HEK293 (cell line): ENCODE results near the gene SYNE1.

Source experiments
- CTCF ChIA-PET: fragments of 350-600 bp; formaldehyde crosslinking; extraction: SDS; loops from one replicate; lab custom pipeline; 2021; ENCODE audit warnings: antibody characterized with exemption; lab: Yijun Ruan, JAX
- POLR2A ChIA-PET: fragments of 300-600 bp; formaldehyde crosslinking; extraction: SDS; loops from one replicate; lab custom pipeline; 2020; ENCODE audit warnings: antibody characterized with exemption, inconsistent platforms; lab: Yijun Ruan, JAX
- H3K27ac ChIP-seq: fragments of 200-500 bp; sonication (Bioruptor generic); 2 replicates; pipeline ENCODE4 v1.5.1; 2014; ENCODE audit warnings: low read depth, low read length, control low read depth, inconsistent platforms; ENCODE audit errors: extremely low read depth
- H3K36me3 ChIP-seq, 2 experiments: fragments of 200-500 bp in 1 of 2; sonication (Bioruptor generic) in 1 of 2; 1 replicate in 1 of 2; 2 replicates in 1 of 2; pipeline ENCODE4 v1.5.1; 2014 to 2017; ENCODE audit warnings: inconsistent platforms in 2 of 2, low read length in 2 of 2; ENCODE audit not compliant: control insufficient read depth in 2 of 2, insufficient read depth in 1 of 2
- H3K4me1 ChIP-seq: fragments of 200-500 bp; sonication (Bioruptor generic); 2 replicates; pipeline ENCODE4 v1.5.1; 2014; ENCODE audit warnings: mild to moderate bottlenecking, low read length, inconsistent platforms; ENCODE audit not compliant: control insufficient read depth, insufficient read depth
- H3K4me3 ChIP-seq: 2 replicates; pipeline ENCODE4 v1.5.1; 2011; ENCODE audit warnings: low read depth, mild to moderate bottlenecking, control low read depth, low read length, moderate library complexity
- H3K9me3 ChIP-seq: fragments of 200-500 bp; sonication (Bioruptor generic); 2 replicates; pipeline ENCODE4 v1.5.1; 2014; ENCODE audit warnings: low read depth, low read length, inconsistent platforms; ENCODE audit not compliant: control insufficient read depth, insufficient read depth
- MYNN ChIP-seq: fragments of 450-650 bp; formaldehyde crosslinking; IDR thresholded peaks from 2 replicates; pipeline ENCODE4 v1.5.1; 2016; ENCODE audit warnings: missing biosample characterization, missing genetic modification characterization, borderline replicate concordance
- OSR2 ChIP-seq: fragments of 450-650 bp; formaldehyde crosslinking; IDR thresholded peaks from 2 replicates; pipeline ENCODE4 v1.5.1; 2016; ENCODE audit warnings: missing biosample characterization, missing genetic modification characterization
- REST ChIP-seq: fragments of 450-650 bp; formaldehyde crosslinking; IDR thresholded peaks from 2 replicates; pipeline ENCODE4 v1.5.1; 2016; ENCODE audit warnings: missing biosample characterization, missing genetic modification characterization
- YY2 ChIP-seq: fragments of 450-650 bp; formaldehyde crosslinking; IDR thresholded peaks from 2 replicates; pipeline ENCODE4 v1.5.1; 2016; ENCODE audit warnings: missing biosample characterization, missing genetic modification characterization
- ZFHX2 ChIP-seq: fragments of 450-650 bp; formaldehyde crosslinking; conservative IDR thresholded peaks from 2 replicates; pipeline ENCODE4 v1.5.1; 2016; ENCODE audit warnings: missing biosample characterization, missing genetic modification characterization
- ZFP37 ChIP-seq: fragments of 450-650 bp; formaldehyde crosslinking; IDR thresholded peaks from 2 replicates; pipeline ENCODE4 v1.5.1; 2016; ENCODE audit warnings: missing biosample characterization, missing genetic modification characterization
- ZNF121 ChIP-seq: fragments of 450-650 bp; formaldehyde crosslinking; IDR thresholded peaks from 2 replicates; pipeline ENCODE4 v1.5.1; 2016; ENCODE audit warnings: missing biosample characterization, missing genetic modification characterization
- ZNF157 ChIP-seq: fragments of 450-650 bp; formaldehyde crosslinking; IDR thresholded peaks from 2 replicates; pipeline ENCODE4 v1.5.1; 2016; ENCODE audit warnings: missing biosample characterization, missing genetic modification characterization
- ZNF239 ChIP-seq: fragments of 450-650 bp; formaldehyde crosslinking; IDR thresholded peaks from 2 replicates; pipeline ENCODE4 v1.5.1; 2016; ENCODE audit warnings: missing biosample characterization, missing genetic modification characterization
- ZNF354C ChIP-seq: fragments of 450-650 bp; formaldehyde crosslinking; IDR thresholded peaks from 2 replicates; pipeline ENCODE4 v1.5.1; 2016; ENCODE audit warnings: missing biosample characterization, missing genetic modification characterization, low read depth, borderline replicate concordance
- ZNF391 ChIP-seq: fragments of 450-650 bp; formaldehyde crosslinking; IDR thresholded peaks from 2 replicates; pipeline ENCODE4 v1.5.1; 2016; ENCODE audit warnings: low read depth, missing biosample characterization, missing genetic modification characterization, borderline replicate concordance
- ZNF426 ChIP-seq: fragments of 450-650 bp; formaldehyde crosslinking; IDR thresholded peaks from 2 replicates; pipeline ENCODE4 v1.5.1; 2017; ENCODE audit warnings: missing biosample characterization, missing genetic modification characterization, mild to moderate bottlenecking, inconsistent platforms, moderate library complexity
- ZNF473 ChIP-seq: fragments of 450-650 bp; formaldehyde crosslinking; IDR thresholded peaks from 2 replicates; pipeline ENCODE4 v1.5.1; 2017; ENCODE audit warnings: missing biosample characterization, missing genetic modification characterization
- ZNF48 ChIP-seq: fragments of 450-650 bp; formaldehyde crosslinking; IDR thresholded peaks from 2 replicates; pipeline ENCODE4 v1.5.1; 2016; ENCODE audit warnings: missing biosample characterization, missing genetic modification characterization
- ZNF501 ChIP-seq: fragments of 450-650 bp; formaldehyde crosslinking; IDR thresholded peaks from 2 replicates; pipeline ENCODE4 v1.5.1; 2016; ENCODE audit warnings: missing biosample characterization, missing genetic modification characterization
- ZNF555 ChIP-seq: fragments of 450-650 bp; formaldehyde crosslinking; conservative IDR thresholded peaks from 2 replicates; pipeline ENCODE4 v1.5.1; 2017; ENCODE audit warnings: missing biosample characterization, mild to moderate bottlenecking, missing genetic modification characterization, inconsistent platforms
- ZNF660 ChIP-seq: fragments of 450-650 bp; IDR thresholded peaks from 2 replicates; pipeline ENCODE4 v1.5.1; 2018; ENCODE audit warnings: missing biosample characterization, mild to moderate bottlenecking, missing genetic modification characterization
- ZNF747 ChIP-seq: fragments of 450-650 bp; formaldehyde crosslinking; IDR thresholded peaks from 2 replicates; pipeline ENCODE4 v1.5.1; 2016; ENCODE audit warnings: missing biosample characterization, missing genetic modification characterization
- ZNF76 ChIP-seq: fragments of 450-650 bp; formaldehyde crosslinking; IDR thresholded peaks from 2 replicates; pipeline ENCODE4; 2016; ENCODE audit warnings: low read depth, missing biosample characterization, missing genetic modification characterization, borderline replicate concordance
- TF ChIP-seq, protein P1 (sequence below): fragments of 450-650 bp; formaldehyde crosslinking; IDR thresholded peaks from 2 replicates; pipeline ENCODE4 v1.5.1; 2016; ENCODE audit warnings: missing biosample characterization, missing genetic modification characterization, low read depth
- TF ChIP-seq, protein P2 (sequence below): fragments of 450-650 bp; IDR thresholded peaks from 2 replicates; pipeline ENCODE4 v1.5.1; 2018; ENCODE audit warnings: missing biosample characterization, missing genetic modification characterization
- TF ChIP-seq, protein P3 (sequence below): fragments of 450-650 bp; formaldehyde crosslinking; IDR thresholded peaks from 2 replicates; pipeline ENCODE4 v1.5.1; 2017; ENCODE audit warnings: missing biosample characterization, missing genetic modification characterization

SYNE1 gene

DNA sequence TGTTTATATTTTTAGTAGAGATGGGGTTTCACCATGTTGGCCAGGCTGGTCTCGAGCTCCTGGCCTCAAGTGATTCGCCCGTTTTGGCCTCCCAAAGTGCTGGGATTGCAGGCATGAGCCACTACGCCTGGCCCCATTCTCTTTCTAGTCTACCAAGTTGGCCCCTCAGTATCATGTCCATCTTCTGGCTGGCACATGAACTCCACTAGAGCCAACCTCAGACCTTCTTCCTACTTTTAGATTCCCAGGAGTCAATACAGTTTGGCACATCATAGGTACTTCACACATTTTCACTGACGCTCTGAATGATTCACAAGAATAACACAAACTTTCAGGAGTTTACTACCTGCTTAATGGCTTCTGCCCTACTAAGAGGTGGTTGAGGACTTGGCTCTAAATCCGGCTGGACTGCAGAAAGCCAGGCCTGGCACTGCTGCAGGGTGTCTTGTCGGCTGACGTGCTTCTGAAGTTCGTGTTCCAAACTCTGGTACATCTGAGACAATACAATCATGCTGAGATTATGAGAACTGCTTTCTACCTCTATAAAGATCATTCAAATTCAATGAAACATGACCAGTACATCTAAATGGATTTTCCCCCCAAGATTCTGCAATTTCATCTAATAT, 293.3 kb downstream of the SYNE1 start (continued):
- TF ChIP-seq ZNF660 (tag by site-specific recombination), result no peak
- TF ChIP-seq ZNF48 (tag by site-specific recombination), result no peak
- TF ChIP-seq, protein P1, sequence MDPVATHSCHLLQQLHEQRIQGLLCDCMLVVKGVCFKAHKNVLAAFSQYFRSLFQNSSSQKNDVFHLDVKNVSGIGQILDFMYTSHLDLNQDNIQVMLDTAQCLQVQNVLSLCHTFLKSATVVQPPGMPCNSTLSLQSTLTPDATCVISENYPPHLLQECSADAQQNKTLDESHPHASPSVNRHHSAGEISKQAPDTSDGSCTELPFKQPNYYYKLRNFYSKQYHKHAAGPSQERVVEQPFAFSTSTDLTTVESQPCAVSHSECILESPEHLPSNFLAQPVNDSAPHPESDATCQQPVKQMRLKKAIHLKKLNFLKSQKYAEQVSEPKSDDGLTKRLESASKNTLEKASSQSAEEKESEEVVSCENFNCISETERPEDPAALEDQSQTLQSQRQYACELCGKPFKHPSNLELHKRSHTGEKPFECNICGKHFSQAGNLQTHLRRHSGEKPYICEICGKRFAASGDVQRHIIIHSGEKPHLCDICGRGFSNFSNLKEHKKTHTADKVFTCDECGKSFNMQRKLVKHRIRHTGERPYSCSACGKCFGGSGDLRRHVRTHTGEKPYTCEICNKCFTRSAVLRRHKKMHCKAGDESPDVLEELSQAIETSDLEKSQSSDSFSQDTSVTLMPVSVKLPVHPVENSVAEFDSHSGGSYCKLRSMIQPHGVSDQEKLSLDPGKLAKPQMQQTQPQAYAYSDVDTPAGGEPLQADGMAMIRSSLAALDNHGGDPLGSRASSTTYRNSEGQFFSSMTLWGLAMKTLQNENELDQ (tag by site-specific recombination), result no peak
- TF ChIP-seq, protein P2, sequence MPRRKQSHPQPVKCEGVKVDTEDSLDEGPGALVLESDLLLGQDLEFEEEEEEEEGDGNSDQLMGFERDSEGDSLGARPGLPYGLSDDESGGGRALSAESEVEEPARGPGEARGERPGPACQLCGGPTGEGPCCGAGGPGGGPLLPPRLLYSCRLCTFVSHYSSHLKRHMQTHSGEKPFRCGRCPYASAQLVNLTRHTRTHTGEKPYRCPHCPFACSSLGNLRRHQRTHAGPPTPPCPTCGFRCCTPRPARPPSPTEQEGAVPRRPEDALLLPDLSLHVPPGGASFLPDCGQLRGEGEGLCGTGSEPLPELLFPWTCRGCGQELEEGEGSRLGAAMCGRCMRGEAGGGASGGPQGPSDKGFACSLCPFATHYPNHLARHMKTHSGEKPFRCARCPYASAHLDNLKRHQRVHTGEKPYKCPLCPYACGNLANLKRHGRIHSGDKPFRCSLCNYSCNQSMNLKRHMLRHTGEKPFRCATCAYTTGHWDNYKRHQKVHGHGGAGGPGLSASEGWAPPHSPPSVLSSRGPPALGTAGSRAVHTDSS (tag by site-specific recombination), result no peak
- TF ChIP-seq ZNF747 (tag by site-specific recombination), result no peak
- TF ChIP-seq OSR2 (tag by site-specific recombination), result no peak
- TF ChIP-seq ZNF501, result no peak

DNA sequence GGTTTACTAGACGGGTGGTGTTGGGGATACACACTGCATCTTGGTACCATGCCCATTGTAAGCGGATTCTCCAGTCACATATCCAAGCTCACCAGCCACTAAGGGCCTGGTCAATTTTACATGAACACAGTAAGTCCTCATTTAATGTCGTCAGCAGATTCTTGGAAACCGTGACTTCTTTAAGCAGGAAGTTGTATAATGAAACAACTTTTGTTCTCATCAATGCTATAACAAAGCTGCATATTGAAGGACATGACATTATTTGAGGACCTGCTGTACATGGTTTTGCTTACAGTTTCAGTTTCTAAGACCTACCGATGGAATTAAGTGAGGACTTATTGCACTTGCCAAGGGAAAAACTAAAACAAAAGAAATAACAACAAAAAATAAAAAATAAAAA, 295.6 kb downstream of the SYNE1 start:
- CTCF ChIA-PET, result interaction anchor here (0.8 kb wide), 1 partner anchor 301 kb away, joined by 4 read pairs; no protein-coding TSS in a partner anchor
- Histone ChIP-seq H3K4me3 (no peak overlapping the region), H3K4me1 (no peaks in the 10 kb centered on the region), H3K9me3 (no peaks in the 10 kb centered on the region), H3K27ac (no peak overlapping the region), H3K36me3 (peaks cover 0 to 15% of the 10 kb centered on the region in 2 experiments; a peak in 2 of 3 replicates)
- POLR2A ChIA-PET, result no interaction called here
- TF ChIP-seq ZNF473 (tag by site-specific recombination), result no peak
- no peak for TF ChIP-seq REST
- no peak for TF ChIP-seq MYNN (tag by site-specific recombination)
- no peak for TF ChIP-seq ZNF76 (tag by site-specific recombination)
- no peak for TF ChIP-seq ZNF555
- TF ChIP-seq ZNF157, result no peak
- no peak for TF ChIP-seq ZNF660 (tag by site-specific recombination)
- TF ChIP-seq ZNF426, result no peak
- no peak for TF ChIP-seq ZFHX2 (tag by site-specific recombination)
- no peak for TF ChIP-seq ZNF391 (tag by site-specific recombination)
- no peak for TF ChIP-seq ZNF354C (tag by site-specific recombination)
- no peak for TF ChIP-seq ZFP37 (tag by site-specific recombination)
- no peak for TF ChIP-seq YY2
- no peak for TF ChIP-seq ZNF239 (tag by site-specific recombination)
- TF ChIP-seq, protein P3, sequence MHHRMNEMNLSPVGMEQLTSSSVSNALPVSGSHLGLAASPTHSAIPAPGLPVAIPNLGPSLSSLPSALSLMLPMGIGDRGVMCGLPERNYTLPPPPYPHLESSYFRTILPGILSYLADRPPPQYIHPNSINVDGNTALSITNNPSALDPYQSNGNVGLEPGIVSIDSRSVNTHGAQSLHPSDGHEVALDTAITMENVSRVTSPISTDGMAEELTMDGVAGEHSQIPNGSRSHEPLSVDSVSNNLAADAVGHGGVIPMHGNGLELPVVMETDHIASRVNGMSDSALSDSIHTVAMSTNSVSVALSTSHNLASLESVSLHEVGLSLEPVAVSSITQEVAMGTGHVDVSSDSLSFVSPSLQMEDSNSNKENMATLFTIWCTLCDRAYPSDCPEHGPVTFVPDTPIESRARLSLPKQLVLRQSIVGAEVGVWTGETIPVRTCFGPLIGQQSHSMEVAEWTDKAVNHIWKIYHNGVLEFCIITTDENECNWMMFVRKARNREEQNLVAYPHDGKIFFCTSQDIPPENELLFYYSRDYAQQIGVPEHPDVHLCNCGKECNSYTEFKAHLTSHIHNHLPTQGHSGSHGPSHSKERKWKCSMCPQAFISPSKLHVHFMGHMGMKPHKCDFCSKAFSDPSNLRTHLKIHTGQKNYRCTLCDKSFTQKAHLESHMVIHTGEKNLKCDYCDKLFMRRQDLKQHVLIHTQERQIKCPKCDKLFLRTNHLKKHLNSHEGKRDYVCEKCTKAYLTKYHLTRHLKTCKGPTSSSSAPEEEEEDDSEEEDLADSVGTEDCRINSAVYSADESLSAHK (tag by site-specific recombination), result no peak
- no peak for TF ChIP-seq ZNF121
